Germinal center (tissue), 1 donor: Measurements from ENCODE around the gene DHRS12.

ENCODE experiments used
- DNase-seq: peaks from one replicate; pipeline ENCODE4 v3.0.0; 2012; ENCODE audit warnings: mixed read lengths, low spot score

The DHRS12 gene

GRCh38 chr13:51781246-51782022, 22.5 kb downstream of the DHRS12 start:
- peak; percentile 33 for DNase-seq

- no peak for DNase-seq
These were observed 23.9 kb downstream of the DHRS12 start for GRCh38 chr13:51780099-51780498.

- DNase-seq, result no peak
These were observed 25.6 kb downstream of the DHRS12 start for GRCh38 chr13:51778392-51778791.

- no peak for DNase-seq
These were observed 26.0 kb downstream of the DHRS12 start for GRCh38 chr13:51777921-51778320.

GRCh38 chr13:51776179-51776578, 27.8 kb downstream of the DHRS12 start:
- DNase-seq, result no peak

- no peak for DNase-seq
These were observed 30.4 kb downstream of the DHRS12 start for GRCh38 chr13:51773515-51773914.

- DNase-seq, result no peak
These were observed 31.2 kb downstream of the DHRS12 start for GRCh38 chr13:51772781-51773180.

GRCh38 chr13:51772105-51772455, 31.9 kb downstream of the DHRS12 start:
- DNase-seq, result no peak

GRCh38 chr13:51771418-51772104, 32.4 kb downstream of the DHRS12 start:
- DNase-seq, result no peak

- no peak for DNase-seq
These were observed 33.1 kb downstream of the DHRS12 start for GRCh38 chr13:51770681-51771417.

- no peak for DNase-seq
These were observed 33.8 kb downstream of the DHRS12 start for GRCh38 chr13:51770160-51770559.

- no peak for DNase-seq
These were observed 34.4 kb downstream of the DHRS12 start for GRCh38 chr13:51769455-51770127.

GRCh38 chr13:51768976-51769375, 35.0 kb downstream of the DHRS12 start:
- DNase-seq, result no peak

GRCh38 chr13:51768378-51768921, 35.5 kb downstream of the DHRS12 start:
- DNase-seq, result no peak

GRCh38 chr13:51767100-51767499, 36.9 kb downstream of the DHRS12 start:
- no peak for DNase-seq

GRCh38 chr13:51765142-51765515, 38.8 kb downstream of the DHRS12 start:
- DNase-seq, result no peak

GRCh38 chr13:51764184-51765141, 39.5 kb downstream of the DHRS12 start:
- DNase-seq, result peak; percentile 29

GRCh38 chr13:51763486-51763885, 40.5 kb downstream of the DHRS12 start:
- DNase-seq, result no peak

- DNase-seq, result no peak
These were observed 42.2 kb downstream of the DHRS12 start for GRCh38 chr13:51761643-51762350.

GRCh38 chr13:51760592-51760991, 43.4 kb downstream of the DHRS12 start:
- no peak for DNase-seq
